Sigmoid colon (tissue), 4 donors: ENCODE results near the gene C2orf74.

Experiments
- EP300 ChIP-seq, 4 donors: sonication (generic); formaldehyde crosslinking; IDR thresholded peaks; one replicate each; pipeline ENCODE4 v1.6.1; 2017; ENCODE audit warnings: antibody characterized with exemption in 4 of 4
- POLR2A ChIP-seq, 2 donors: fragments of 450-650 bp; IDR thresholded peaks; one replicate each; pipeline ENCODE4 v1.6.1; 2016; ENCODE audit warnings: antibody characterized with exemption in 2 of 2, mild to moderate bottlenecking in 2 of 2, moderate library complexity in 2 of 2
- TF ChIP-seq, protein P1 (sequence below), 4 experiments: fragments of 450-650 bp in 3 of 4; fragments of 200-600 bp in 1 of 4; IDR thresholded peaks; one replicate each; pipeline ENCODE4 v1.5.1; 2016 to 2019; ENCODE audit warnings: antibody characterized with exemption in 4 of 4, mild to moderate bottlenecking in 3 of 4, moderate library complexity in 2 of 4

DNA sequence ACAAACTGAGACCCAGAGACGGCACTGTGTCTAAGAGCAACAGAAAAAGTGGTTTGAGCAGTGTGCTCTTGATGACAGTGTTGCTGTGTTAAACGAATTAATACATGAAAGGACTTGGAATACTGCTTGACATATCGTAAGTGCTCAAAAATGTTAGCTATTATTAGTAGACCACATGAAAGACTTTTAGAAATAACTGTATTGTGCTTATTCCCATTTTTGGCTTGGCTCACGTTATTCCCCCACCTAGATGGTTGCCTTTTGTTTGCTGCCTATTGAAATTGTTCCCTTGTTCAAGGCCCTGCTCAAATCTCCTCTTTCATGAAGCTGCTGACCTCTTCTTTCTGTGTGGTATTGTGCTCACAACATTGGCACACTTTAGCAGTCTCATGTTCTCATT lies 27.8 kb upstream of the C2orf74 start:
- no peak for TF ChIP-seq POLR2A (IDR thresholded peaks at IDR 0.05)
- TF ChIP-seq, protein P1, sequence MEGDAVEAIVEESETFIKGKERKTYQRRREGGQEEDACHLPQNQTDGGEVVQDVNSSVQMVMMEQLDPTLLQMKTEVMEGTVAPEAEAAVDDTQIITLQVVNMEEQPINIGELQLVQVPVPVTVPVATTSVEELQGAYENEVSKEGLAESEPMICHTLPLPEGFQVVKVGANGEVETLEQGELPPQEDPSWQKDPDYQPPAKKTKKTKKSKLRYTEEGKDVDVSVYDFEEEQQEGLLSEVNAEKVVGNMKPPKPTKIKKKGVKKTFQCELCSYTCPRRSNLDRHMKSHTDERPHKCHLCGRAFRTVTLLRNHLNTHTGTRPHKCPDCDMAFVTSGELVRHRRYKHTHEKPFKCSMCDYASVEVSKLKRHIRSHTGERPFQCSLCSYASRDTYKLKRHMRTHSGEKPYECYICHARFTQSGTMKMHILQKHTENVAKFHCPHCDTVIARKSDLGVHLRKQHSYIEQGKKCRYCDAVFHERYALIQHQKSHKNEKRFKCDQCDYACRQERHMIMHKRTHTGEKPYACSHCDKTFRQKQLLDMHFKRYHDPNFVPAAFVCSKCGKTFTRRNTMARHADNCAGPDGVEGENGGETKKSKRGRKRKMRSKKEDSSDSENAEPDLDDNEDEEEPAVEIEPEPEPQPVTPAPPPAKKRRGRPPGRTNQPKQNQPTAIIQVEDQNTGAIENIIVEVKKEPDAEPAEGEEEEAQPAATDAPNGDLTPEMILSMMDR (IDR thresholded peaks at IDR 0.05) = no peak
- TF ChIP-seq EP300 (IDR thresholded peaks at IDR 0.05) = no peak
